Mucosa of rectum (tissue), 2 donors: ENCODE measurements around the gene SLAIN2.

Source experiments
- H3K27ac ChIP-seq, 2 donors: one replicate each; pipeline ENCODE4 v1.7.0; 2013; ENCODE audit warnings: inconsistent platforms in 2 of 2, low read depth in 2 of 2, low read length in 2 of 2
- H3K27me3 ChIP-seq, 2 donors: one replicate each; pipeline ENCODE4 v1.7.0; 2013; ENCODE audit warnings: low read length in 2 of 2; ENCODE audit not compliant: control insufficient read depth in 2 of 2, insufficient read depth in 2 of 2
- H3K36me3 ChIP-seq, 2 donors: one replicate each; pipeline ENCODE4 v1.7.0; 2013; ENCODE audit warnings: low read length in 2 of 2; ENCODE audit not compliant: control insufficient read depth in 2 of 2, insufficient read depth in 2 of 2
- H3K4me1 ChIP-seq, 2 donors: one replicate each; pipeline ENCODE4 v1.7.0; 2013; ENCODE audit warnings: low read length in 2 of 2, mild to moderate bottlenecking in 1 of 2; ENCODE audit not compliant: control insufficient read depth in 2 of 2, insufficient read depth in 2 of 2
- H3K4me3 ChIP-seq, 2 donors: one replicate each; pipeline ENCODE4 v1.7.0; 2013; ENCODE audit warnings: low read length in 2 of 2
- H3K9ac ChIP-seq, 2 donors: one replicate each; pipeline ENCODE4 v1.7.0; 2013; ENCODE audit warnings: low read length in 2 of 2, low read depth in 1 of 2, mild to moderate bottlenecking in 1 of 2
- H3K9me3 ChIP-seq, 2 donors: one replicate each; pipeline ENCODE4 v1.7.0; 2013; ENCODE audit warnings: low read length in 2 of 2; ENCODE audit not compliant: control insufficient read depth in 2 of 2
- donor health status: healthy.
- donor health status: Normal muscosa, but diverticular disease.

Gene SLAIN2

GRCh38 chr4:48333587-48333986 is 7.7 kb upstream of the SLAIN2 start:
- no peak overlapping the region for H3K4me3 ChIP-seq
- no peaks in the 10 kb centered on the region for H3K9me3 ChIP-seq
- H3K27ac ChIP-seq = no peak overlapping the region
- peaks cover 4 to 18% of the 10 kb centered on the region in 2 donors for H3K4me1 ChIP-seq
- no peaks in the 10 kb centered on the region for H3K27me3 ChIP-seq
- no peaks in the 10 kb centered on the region for H3K36me3 ChIP-seq
- H3K9ac ChIP-seq = no peak overlapping the region

GRCh38 chr4:48334236-48334635 is 7.1 kb upstream of the SLAIN2 start:
- Histone ChIP-seq H3K36me3 (no peaks in the 10 kb centered on the region), H3K4me1 (peaks cover 4 to 18% of the 10 kb centered on the region in 2 donors), H3K27ac (no peak overlapping the region), H3K27me3 (no peaks in the 10 kb centered on the region), H3K9ac (no peak overlapping the region), H3K4me3 (no peak overlapping the region), H3K9me3 (no peaks in the 10 kb centered on the region)

- no peaks in the 10 kb centered on the region for H3K9me3 ChIP-seq
- H3K27me3 ChIP-seq = no peaks in the 10 kb centered on the region
- H3K4me1 ChIP-seq = peaks cover 8 to 21% of the 10 kb centered on the region in 2 donors
- no peak overlapping the region for H3K9ac ChIP-seq
- no peaks in the 10 kb centered on the region for H3K36me3 ChIP-seq
- no peak overlapping the region for H3K27ac ChIP-seq
- no peak overlapping the region for H3K4me3 ChIP-seq
Measured at GRCh38 chr4:48334900-48335384, 6.4 kb upstream of the SLAIN2 start.

GRCh38 chr4:48336146-48336870 is 5.0 kb upstream of the SLAIN2 start:
- H3K27ac ChIP-seq = no peak overlapping the region
- H3K36me3 ChIP-seq = no peaks in the 10 kb centered on the region

DNA sequence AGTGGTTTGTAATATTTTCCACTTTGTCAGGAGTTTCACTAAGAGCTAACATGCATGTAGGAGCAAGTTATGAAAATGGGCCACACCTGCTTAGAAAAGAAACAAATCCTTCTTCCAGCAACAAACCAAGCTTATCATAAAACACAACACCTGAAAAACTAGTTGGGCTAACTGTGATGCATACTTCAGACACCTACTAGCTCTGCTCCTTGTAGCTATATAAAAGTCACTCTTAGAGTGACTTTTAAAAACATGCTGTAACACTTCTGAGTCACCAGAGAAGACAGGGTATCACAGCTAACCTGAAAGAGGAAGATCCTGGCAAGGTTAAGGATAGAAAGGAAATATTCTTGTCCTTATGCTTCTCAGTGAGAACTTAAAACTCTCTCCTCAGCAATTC is 3.6 kb upstream of the SLAIN2 start:
- Histone ChIP-seq H3K27ac (peak overlapping the region in 1 of 2 donors; percentile 52), H3K9ac (no peak overlapping the region), H3K36me3 (no peaks in the 10 kb centered on the region), H3K9me3 (no peaks in the 10 kb centered on the region), H3K27me3 (no peaks in the 10 kb centered on the region), H3K4me3 (no peak overlapping the region), H3K4me1 (peaks cover 13 to 29% of the 10 kb centered on the region in 2 donors)

More at GRCh38 chr4:48336146-48336870, 5.0 kb upstream of the SLAIN2 start:
- Histone ChIP-seq H3K9ac (no peak overlapping the region), H3K27me3 (no peaks in the 10 kb centered on the region), H3K4me3 (no peak overlapping the region), H3K9me3 (no peaks in the 10 kb centered on the region), H3K4me1 (peaks cover 13 to 25% of the 10 kb centered on the region in 2 donors)

- peaks cover 27 to 37% of the 10 kb centered on the region in 2 donors for H3K4me1 ChIP-seq
- H3K9ac ChIP-seq = peak overlapping the region in 1 of 2 donors; percentile 86
- no peaks in the 10 kb centered on the region for H3K27me3 ChIP-seq
- no peaks in the 10 kb centered on the region for H3K9me3 ChIP-seq
- H3K4me3 ChIP-seq = peak overlapping the region; percentile 78 to 89
- peak overlapping the region; percentile 92 to 95 for H3K27ac ChIP-seq
- H3K36me3 ChIP-seq = no peaks in the 10 kb centered on the region
Measured at GRCh38 chr4:48339642-48340041, 1.7 kb upstream of the SLAIN2 start.

- no peaks in the 10 kb centered on the region for H3K27me3 ChIP-seq
- H3K9me3 ChIP-seq = no peaks in the 10 kb centered on the region
- H3K9ac ChIP-seq = peak overlapping the region; percentile 82 to 86
- peaks cover 27 to 37% of the 10 kb centered on the region in 2 donors for H3K4me1 ChIP-seq
- H3K27ac ChIP-seq = peak overlapping the region; percentile 92 to 95
- H3K4me3 ChIP-seq = peak overlapping the region; percentile 78 to 89
- H3K36me3 ChIP-seq = no peaks in the 10 kb centered on the region
Measured at GRCh38 chr4:48340276-48340964, 909 bp upstream of the SLAIN2 start.

DNA sequence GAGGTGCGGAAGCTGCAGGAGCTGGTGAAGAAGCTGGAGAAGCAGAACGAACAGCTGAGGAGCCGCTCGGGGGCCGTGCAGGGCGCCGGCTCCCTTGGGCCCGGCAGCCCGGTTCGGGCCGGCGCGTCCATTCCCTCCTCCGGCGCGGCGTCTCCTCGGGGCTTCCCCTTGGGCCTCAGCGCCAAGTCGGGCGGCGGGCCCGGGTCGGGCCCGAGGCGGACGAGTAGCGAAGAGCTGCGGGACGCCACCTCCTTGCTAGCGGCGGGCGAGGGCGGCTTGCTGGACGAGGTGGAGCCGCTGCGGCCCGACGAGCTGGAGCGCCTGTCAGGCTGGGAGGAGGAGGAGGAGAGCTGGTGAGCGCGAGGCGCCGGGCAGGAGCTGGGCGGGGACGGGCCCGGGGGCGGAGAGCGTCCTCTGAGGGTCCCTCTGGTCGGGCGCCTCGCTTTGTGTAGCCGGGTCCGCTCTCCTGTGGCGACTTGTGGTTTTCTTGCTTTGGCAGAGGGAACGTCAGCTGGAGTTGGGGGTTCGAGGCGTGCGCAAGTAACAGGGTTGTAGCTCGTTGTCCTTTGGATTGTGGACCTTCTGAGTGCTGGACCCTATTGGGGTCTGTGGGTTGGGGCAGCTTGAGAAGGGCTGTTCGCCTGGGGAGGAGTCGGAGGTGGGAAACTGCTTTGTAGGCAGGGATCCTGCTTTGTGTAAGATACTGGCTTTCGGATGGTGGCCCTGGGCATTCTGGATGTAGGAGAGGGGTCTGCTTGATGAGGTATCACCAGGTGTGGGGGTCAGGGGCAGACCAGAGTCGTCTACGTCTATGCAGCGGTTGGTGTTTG is 662 bp downstream of the SLAIN2 start:
- no peaks in the 10 kb centered on the region for H3K9me3 ChIP-seq
- H3K27ac ChIP-seq = peak overlapping the region; percentile 94
- no peaks in the 10 kb centered on the region for H3K36me3 ChIP-seq
- H3K4me1 ChIP-seq = peaks cover 27 to 37% of the 10 kb centered on the region in 2 donors
- H3K9ac ChIP-seq = peak overlapping the region; percentile 95 to 96
- no peaks in the 10 kb centered on the region for H3K27me3 ChIP-seq
- peak overlapping the region; percentile 82 to 98 for H3K4me3 ChIP-seq

GRCh38 chr4:48342606-48342880 is 1.2 kb downstream of the SLAIN2 start:
- Histone ChIP-seq H3K4me3 (peak overlapping the region; percentile 82 to 98), H3K27ac (peak overlapping the region; percentile 94), H3K9ac (peak overlapping the region; percentile 95 to 96), H3K27me3 (no peaks in the 10 kb centered on the region), H3K36me3 (no peaks in the 10 kb centered on the region), H3K9me3 (no peaks in the 10 kb centered on the region), H3K4me1 (peaks cover 27 to 32% of the 10 kb centered on the region in 2 donors)

- H3K9me3 ChIP-seq = no peaks in the 10 kb centered on the region
- no peaks in the 10 kb centered on the region for H3K36me3 ChIP-seq
- no peaks in the 10 kb centered on the region for H3K27me3 ChIP-seq
- H3K27ac ChIP-seq = no peak overlapping the region
- peak overlapping the region in 1 of 2 donors; percentile 95 for H3K9ac ChIP-seq
- peak overlapping the region; percentile 53 to 98 for H3K4me3 ChIP-seq
- peaks cover 23 to 28% of the 10 kb centered on the region in 2 donors for H3K4me1 ChIP-seq
Measured at GRCh38 chr4:48343035-48343434, 1.7 kb downstream of the SLAIN2 start.
